NT2/D1 (cell line): ENCODE results near the gene AMIGO3.

ENCODE experiments used
- DNase-seq: peaks from one replicate; pipeline ENCODE4 v3.0.0-alpha.2; 2011; ENCODE audit warnings: low read depth, low spot score
- H3K27me3 ChIP-seq: 2 replicates; pipeline ENCODE4 v1.6.0; 2011; ENCODE audit warnings: mild to moderate bottlenecking; ENCODE audit not compliant: insufficient read length, insufficient read depth
- H3K36me3 ChIP-seq: 2 replicates; pipeline ENCODE4 v1.6.1; 2011; ENCODE audit warnings: mild to moderate bottlenecking, low read length, mixed read lengths; ENCODE audit not compliant: insufficient read depth, insufficient read length
- H3K4me1 ChIP-seq: 2 replicates; pipeline ENCODE4 v1.5.1; 2011; ENCODE audit not compliant: insufficient read depth, insufficient read length
- H3K4me3 ChIP-seq: 2 replicates; pipeline ENCODE4 v1.5.1; 2011; ENCODE audit warnings: low read depth; ENCODE audit not compliant: insufficient read length
- H3K9ac ChIP-seq: 2 replicates; pipeline ENCODE4 v1.6.0; 2011; ENCODE audit warnings: low read depth; ENCODE audit not compliant: insufficient read length
- H3K9me3 ChIP-seq: 2 replicates; pipeline ENCODE4 v1.5.1; 2011; ENCODE audit warnings: mild to moderate bottlenecking, low read length; ENCODE audit not compliant: insufficient read depth
- SUZ12 ChIP-seq: IDR thresholded peaks from 2 replicates; pipeline ENCODE4 v1.6.1; 2011; ENCODE audit not compliant: insufficient read length, insufficient read depth; ENCODE audit errors: extremely low read depth
- YY1 ChIP-seq: IDR thresholded peaks from 2 replicates; pipeline ENCODE4 v1.6.1; 2011; ENCODE audit not compliant: insufficient read length, insufficient read depth
- ZNF274 ChIP-seq: IDR thresholded peaks from 2 replicates; pipeline ENCODE4 v1.6.1; 2011; ENCODE audit warnings: mild to moderate bottlenecking, low read depth, low read length

Gene AMIGO3

GRCh38 chr3:49724586-49724985, 5.1 kb upstream of the AMIGO3 start:
- Histone ChIP-seq H3K36me3 (peaks cover 78% of the 10 kb centered on the region), H3K9me3 (no peaks in the 10 kb centered on the region), H3K4me1 (peaks cover 12% of the 10 kb centered on the region), H3K9ac (peak overlapping the region; percentile 94), H3K27me3 (no peaks in the 10 kb centered on the region), H3K4me3 (peak overlapping the region; percentile 74)
- TF ChIP-seq SUZ12: no peak
- TF ChIP-seq ZNF274: no peak
- no peak for TF ChIP-seq YY1
- no peak for DNase-seq

GRCh38 chr3:49723628-49724551, 4.4 kb upstream of the AMIGO3 start, which contains the start of gene GMPPB:
TSS of gene GMPPB (minus strand) at chr3:49723951. CDS start at chr3:49723726, 225 bp downstream.
- Histone ChIP-seq H3K9ac (peak within 1 kb of the TSS; percentile 99), H3K4me3 (peak within 1 kb of the TSS; percentile 99), H3K9me3 (no peaks in the 10 kb centered on the region), H3K27me3 (no peaks in the 10 kb centered on the region), H3K4me1 (peaks cover 17% of the 10 kb centered on the region), H3K36me3 (peaks cover 78% of the 10 kb centered on the region)
- DNase-seq: peak; percentile 96
- TF ChIP-seq YY1 (no peak), SUZ12 (no peak), ZNF274 (no peak)

- no peaks in the 10 kb centered on the region for H3K27me3 ChIP-seq
- peak overlapping the region; percentile 99 for H3K4me3 ChIP-seq
- no peak for DNase-seq
- H3K4me1 ChIP-seq: peaks cover 24% of the 10 kb centered on the region
- peaks cover 79% of the 10 kb centered on the region for H3K36me3 ChIP-seq
- H3K9me3 ChIP-seq: no peaks in the 10 kb centered on the region
- TF ChIP-seq ZNF274: no peak
- no peak for TF ChIP-seq YY1
- TF ChIP-seq SUZ12: no peak
- peak overlapping the region; percentile 99 for H3K9ac ChIP-seq
These were observed 3.8 kb upstream of the AMIGO3 start for GRCh38 chr3:49723296-49723627.

GRCh38 chr3:49722896-49723295, 3.4 kb upstream of the AMIGO3 start:
- Histone ChIP-seq H3K9me3 (no peaks in the 10 kb centered on the region), H3K9ac (peak overlapping the region; percentile 99), H3K36me3 (peaks cover 79% of the 10 kb centered on the region), H3K4me3 (peak overlapping the region; percentile 99), H3K27me3 (no peaks in the 10 kb centered on the region), H3K4me1 (peaks cover 27% of the 10 kb centered on the region)
- no peak for DNase-seq
- no peak for TF ChIP-seq SUZ12
- TF ChIP-seq YY1: no peak

- H3K36me3 ChIP-seq: peaks cover 79% of the 10 kb centered on the region
These were observed 2.7 kb upstream of the AMIGO3 start for GRCh38 chr3:49721896-49722781.

GRCh38 chr3:49721596-49721895, 2.1 kb upstream of the AMIGO3 start:
- Histone ChIP-seq H3K9ac (no peak overlapping the region), H3K4me1 (peaks cover 36% of the 10 kb centered on the region), H3K27me3 (no peaks in the 10 kb centered on the region), H3K9me3 (no peaks in the 10 kb centered on the region), H3K36me3 (peaks cover 78% of the 10 kb centered on the region), H3K4me3 (no peak overlapping the region)
- DNase-seq: no peak
- TF ChIP-seq YY1 (no peak), ZNF274 (no peak), SUZ12 (no peak)

More at GRCh38 chr3:49721896-49722781, 2.7 kb upstream of the AMIGO3 start:
- Histone ChIP-seq H3K9ac (peak overlapping the region; percentile 99), H3K4me3 (peak overlapping the region; percentile 99), H3K4me1 (peaks cover 31% of the 10 kb centered on the region), H3K9me3 (no peaks in the 10 kb centered on the region), H3K27me3 (no peaks in the 10 kb centered on the region)
- TF ChIP-seq YY1: no peak
- no peak for TF ChIP-seq SUZ12
- no peak for TF ChIP-seq ZNF274
- DNase-seq: no peak
